BLaER1 (cell line): ENCODE data around the gene DMTF1.

Source experiments
- H3K27ac ChIP-seq: shearing (Covaris generic); formaldehyde crosslinking; 2 replicates; pipeline ENCODE4 v1.8.1; 2022
- H3K27me3 ChIP-seq: shearing (Covaris generic); formaldehyde crosslinking; 2 replicates; pipeline ENCODE4 v1.8.1; 2022
- H3K36me3 ChIP-seq: shearing (Covaris generic); formaldehyde crosslinking; 2 replicates; pipeline ENCODE4 v1.8.1; 2022
- H3K4me1 ChIP-seq: shearing (Covaris generic); formaldehyde crosslinking; 2 replicates; pipeline ENCODE4 v1.8.1; 2022
- H3K4me2 ChIP-seq: shearing (Covaris generic); formaldehyde crosslinking; 2 replicates; pipeline ENCODE4 v1.8.1; 2022
- H3K4me3 ChIP-seq: shearing (Covaris generic); formaldehyde crosslinking; 2 replicates; pipeline ENCODE4 v1.8.1; 2022
- H3K9ac ChIP-seq: shearing (Covaris generic); formaldehyde crosslinking; 2 replicates; pipeline ENCODE4 v1.8.1; 2022
- H3K9me3 ChIP-seq: shearing (Covaris generic); formaldehyde crosslinking; 2 replicates; pipeline ENCODE4 v1.8.1; 2022
- H4K20me1 ChIP-seq: shearing (Covaris generic); formaldehyde crosslinking; 2 replicates; pipeline ENCODE4 v1.8.1; 2022
- Cebpa-rat ChIP-seq: shearing (Covaris generic); IDR thresholded peaks from 2 replicates; pipeline ENCODE4 v1.8.1; 2022

DMTF1 gene

GRCh38 chr7:87144173-87144657 is 8.0 kb upstream of the DMTF1 start:
- Histone ChIP-seq H3K4me2 (peak overlapping the region; percentile 4; the same call in 1 of the 2 replicates), H3K4me3 (no peak overlapping the region), H3K36me3 (no peaks in the 10 kb centered on the region), H3K9ac (no peak overlapping the region), H3K4me1 (peaks cover 12% of the 10 kb centered on the region), H3K27ac (no peak overlapping the region), H4K20me1 (no peaks in the 10 kb centered on the region), H3K27me3 (no peaks in the 10 kb centered on the region), H3K9me3 (no peaks in the 10 kb centered on the region)
- TF ChIP-seq Cebpa-rat: no peak

- no peak overlapping the region for H3K4me2 ChIP-seq
- no peak overlapping the region for H3K27ac ChIP-seq
- no peak overlapping the region for H3K9ac ChIP-seq
- H3K9me3 ChIP-seq: no peaks in the 10 kb centered on the region
- H3K4me1 ChIP-seq: peaks cover 22% of the 10 kb centered on the region
- no peak overlapping the region for H3K4me3 ChIP-seq
- H4K20me1 ChIP-seq: no peaks in the 10 kb centered on the region
- H3K36me3 ChIP-seq: no peaks in the 10 kb centered on the region
- no peak for TF ChIP-seq Cebpa-rat
- H3K27me3 ChIP-seq: no peaks in the 10 kb centered on the region
These were observed 5.4 kb upstream of the DMTF1 start for GRCh38 chr7:87146740-87147386.

GRCh38 chr7:87147500-87147899 is 4.8 kb upstream of the DMTF1 start:
- no peak overlapping the region for H3K9ac ChIP-seq
- H3K36me3 ChIP-seq: no peaks in the 10 kb centered on the region
- no peaks in the 10 kb centered on the region for H4K20me1 ChIP-seq
- H3K4me2 ChIP-seq: no peak overlapping the region
- no peaks in the 10 kb centered on the region for H3K27me3 ChIP-seq
- peaks cover 22% of the 10 kb centered on the region for H3K4me1 ChIP-seq
- H3K9me3 ChIP-seq: no peaks in the 10 kb centered on the region
- no peak overlapping the region for H3K4me3 ChIP-seq
- no peak overlapping the region for H3K27ac ChIP-seq
- TF ChIP-seq Cebpa-rat: no peak

GRCh38 chr7:87148332-87148955 is 3.8 kb upstream of the DMTF1 start:
- H3K27me3 ChIP-seq: no peaks in the 10 kb centered on the region
- H3K4me3 ChIP-seq: no peak overlapping the region
- H3K4me1 ChIP-seq: peaks cover 22% of the 10 kb centered on the region
- H3K27ac ChIP-seq: no peak overlapping the region
- H3K9me3 ChIP-seq: no peaks in the 10 kb centered on the region
- H3K4me2 ChIP-seq: no peak overlapping the region
- no peak overlapping the region for H3K9ac ChIP-seq
- no peaks in the 10 kb centered on the region for H3K36me3 ChIP-seq
- peaks cover 4% of the 10 kb centered on the region for H4K20me1 ChIP-seq
- no peak for TF ChIP-seq Cebpa-rat

DNA sequence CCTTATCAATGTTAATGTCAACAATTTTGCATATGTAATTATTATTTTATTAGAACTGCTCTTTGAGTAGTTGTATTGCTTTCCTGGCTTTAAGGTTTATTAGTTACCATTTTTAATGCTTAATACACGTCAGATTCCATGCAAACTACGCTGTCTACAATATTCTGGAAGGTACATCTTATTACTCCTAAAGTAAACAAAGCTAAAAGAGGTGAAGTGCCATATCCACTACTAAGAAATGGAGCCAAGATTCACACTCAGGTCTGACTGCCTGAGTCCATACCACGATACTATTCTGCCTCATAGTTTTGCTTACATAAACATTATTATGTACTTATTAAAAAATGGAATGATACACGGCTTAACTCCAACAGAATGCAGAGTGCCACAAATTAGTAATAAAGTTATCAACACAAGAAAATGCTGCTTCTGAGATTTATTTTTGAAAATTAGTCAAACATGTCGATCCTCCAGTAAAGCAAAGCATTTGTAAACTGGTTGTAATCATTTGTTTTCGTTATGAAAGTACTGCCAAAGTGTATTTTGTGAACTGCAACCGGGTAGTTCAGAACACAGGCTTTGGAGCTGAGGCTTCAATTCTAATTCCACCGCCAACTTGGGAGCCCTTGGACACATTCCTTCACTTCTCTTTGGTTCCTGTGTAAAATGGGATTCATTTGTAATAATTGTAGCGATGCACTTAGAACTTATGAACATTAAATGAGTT is 1.1 kb upstream of the DMTF1 start:
- Histone ChIP-seq H3K27ac (peak overlapping the region; percentile 98), H3K4me3 (peak overlapping the region; percentile 94), H4K20me1 (peaks cover 30% of the 10 kb centered on the region), H3K9ac (peak overlapping the region; percentile 98), H3K27me3 (no peaks in the 10 kb centered on the region), H3K4me1 (peaks cover 38% of the 10 kb centered on the region), H3K9me3 (no peaks in the 10 kb centered on the region), H3K4me2 (peak overlapping the region; percentile 77), H3K36me3 (no peaks in the 10 kb centered on the region)
- TF ChIP-seq Cebpa-rat: no peak

GRCh38 chr7:87151729-87152111 is 533 bp upstream of the DMTF1 start:
- TF ChIP-seq Cebpa-rat: no peak
- no peaks in the 10 kb centered on the region for H3K36me3 ChIP-seq

DNA sequence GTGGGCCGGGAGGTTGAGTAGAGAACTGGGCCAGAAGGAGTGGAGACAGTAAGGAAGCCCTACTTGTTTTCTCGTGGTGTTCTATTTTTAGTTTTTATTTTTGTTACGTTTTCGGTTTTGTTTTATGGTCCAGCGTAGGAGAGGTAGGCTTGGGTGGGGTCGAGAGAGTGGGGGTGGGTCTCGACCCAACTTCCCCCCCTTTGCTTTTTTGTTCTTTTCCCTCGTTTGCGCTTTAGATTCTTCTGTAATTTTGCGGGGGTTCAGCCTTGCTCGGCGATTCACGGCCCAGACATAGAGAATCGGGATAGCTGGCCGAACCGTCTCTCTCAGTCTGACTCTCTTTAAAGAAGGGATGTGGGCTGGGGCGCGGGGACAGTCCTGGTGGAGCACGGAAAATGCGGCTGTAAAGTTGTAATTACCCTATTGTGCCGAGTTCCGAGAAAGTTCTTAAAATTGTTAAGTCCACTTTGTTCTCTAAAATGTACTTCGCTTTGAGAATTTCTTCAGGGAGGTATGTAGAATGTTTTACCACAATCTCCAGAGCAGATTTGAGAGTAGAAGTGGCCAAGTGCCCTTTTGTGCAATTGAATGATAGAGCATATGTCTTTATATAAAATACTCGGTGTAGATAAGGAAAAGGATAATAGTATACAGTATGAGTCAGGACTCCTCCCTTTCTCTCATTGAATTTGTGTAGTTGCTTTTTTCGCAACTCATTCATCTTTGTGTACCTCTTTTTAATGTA is 816 bp downstream of the DMTF1 start:
- TF ChIP-seq Cebpa-rat: no peak
- no peaks in the 10 kb centered on the region for H3K9me3 ChIP-seq
- no peaks in the 10 kb centered on the region for H3K27me3 ChIP-seq
- peak overlapping the region; percentile 98 for H3K27ac ChIP-seq
- peak overlapping the region; percentile 94 for H3K4me3 ChIP-seq
- peaks cover 49% of the 10 kb centered on the region for H4K20me1 ChIP-seq
- peak overlapping the region; percentile 98 for H3K9ac ChIP-seq
- peaks cover 47% of the 10 kb centered on the region for H3K4me1 ChIP-seq
- peak overlapping the region; percentile 91 for H3K4me2 ChIP-seq
- 0 out of 2 replicates have a peak, but pooled peaks cover 4% of the 10 kb centered on the region for H3K36me3 ChIP-seq

More at GRCh38 chr7:87151729-87152111, 533 bp upstream of the DMTF1 start:
- Histone ChIP-seq H3K4me3 (peak overlapping the region; percentile 94), H3K9ac (peak overlapping the region; percentile 98), H4K20me1 (peaks cover 36% of the 10 kb centered on the region), H3K4me2 (peak overlapping the region; percentile 77), H3K9me3 (no peaks in the 10 kb centered on the region), H3K27me3 (no peaks in the 10 kb centered on the region), H3K4me1 (peaks cover 43% of the 10 kb centered on the region), H3K27ac (peak overlapping the region; percentile 98)

- Histone ChIP-seq H4K20me1 (peaks cover 57% of the 10 kb centered on the region), H3K4me2 (peak overlapping the region; percentile 91), H3K27me3 (no peaks in the 10 kb centered on the region), H3K9me3 (no peaks in the 10 kb centered on the region), H3K4me1 (peaks cover 46% of the 10 kb centered on the region), H3K27ac (peak overlapping the region; percentile 21), H3K36me3 (0 out of 2 replicates have a peak, but pooled peaks cover 4% of the 10 kb centered on the region), H3K9ac (peak overlapping the region; percentile 98), H3K4me3 (peak overlapping the region; percentile 94)
- no peak for TF ChIP-seq Cebpa-rat
These were observed 1.9 kb downstream of the DMTF1 start for GRCh38 chr7:87154166-87154565.

GRCh38 chr7:87154569-87154968 is 2.3 kb downstream of the DMTF1 start:
- Histone ChIP-seq H3K9ac (peak overlapping the region; percentile 98), H3K4me1 (peaks cover 46% of the 10 kb centered on the region), H4K20me1 (peaks cover 61% of the 10 kb centered on the region), H3K27ac (peak overlapping the region; percentile 21; the same call in 1 of the 2 replicates), H3K4me2 (peak overlapping the region; percentile 91), H3K36me3 (peaks cover 4% of the 10 kb centered on the region; the same call in 1 of the 2 replicates), H3K4me3 (peak overlapping the region; percentile 94), H3K9me3 (no peaks in the 10 kb centered on the region), H3K27me3 (no peaks in the 10 kb centered on the region)
- no peak for TF ChIP-seq Cebpa-rat
